Stimulated activated effector memory CD8-positive, alpha-beta T cell treated with anti-CD3 and anti-CD28 coated beads, Interleukin-12 subunit alpha, Interleukin-12 subunit beta, amount 100 ng/mL, for 72 hours (primary cell): ENCODE results near the gene RASA3.
A peak's percentile ranks its signal among the peaks of the same experiment; 100 is the strongest.

Experiments
- ATAC-seq: fragments of 150-1000 bp; cut with Tn5 transposase; 2 replicates; pipeline ENCODE4 v1.10.0; 2021
- DNase-seq, 2 donors: peaks; one replicate each; pipeline ENCODE4 v3.0.0; 2021 to 2022; ENCODE audit warnings: low spot score in 2 of 2
- H3K27ac Mint-ChIP-seq: one replicate; pipeline ENCODE4 v1.8.0; 2022; ENCODE audit warnings: mild to moderate bottlenecking, mixed read lengths
- H3K36me3 Mint-ChIP-seq: one replicate; pipeline ENCODE4 v1.8.0; 2022; ENCODE audit warnings: mild to moderate bottlenecking, mixed read lengths
- H3K4me1 Mint-ChIP-seq: one replicate; pipeline ENCODE4 v1.8.0; 2022; ENCODE audit warnings: mixed read lengths
- H3K4me3 Mint-ChIP-seq: one replicate; pipeline ENCODE4 v1.8.0; 2022; ENCODE audit warnings: mild to moderate bottlenecking, mixed read lengths
- H3K9me3 Mint-ChIP-seq: one replicate; pipeline ENCODE4 v1.8.0; 2022; ENCODE audit warnings: mixed read lengths

Gene RASA3

DNA sequence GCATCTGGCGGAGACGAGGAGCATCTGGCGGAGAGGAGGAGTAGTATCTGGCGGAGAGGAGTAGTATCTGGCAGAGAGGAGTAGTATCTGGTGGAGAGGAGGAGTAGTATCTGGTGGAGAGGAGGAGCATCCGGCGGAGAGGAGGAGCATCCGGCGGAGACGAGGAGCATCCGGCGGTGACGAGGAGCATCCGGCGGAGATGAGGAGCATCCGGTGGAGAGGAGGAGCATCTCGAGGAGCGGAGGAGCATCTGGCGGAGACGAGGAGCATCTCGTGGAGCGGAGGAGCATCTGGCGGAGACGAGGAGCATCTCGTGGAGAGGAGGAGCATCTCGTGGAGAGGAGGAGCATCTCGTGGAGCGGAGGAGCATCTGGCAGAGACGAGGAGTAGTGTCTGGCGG lies 177.2 kb downstream of the RASA3 start:
- no peak for ATAC-seq
- DNase-seq = no peak
- Mint-ChIP-seq H3K36me3 (peaks cover 6% of the 10 kb centered on the region), H3K9me3 (peaks cover 2% of the 10 kb centered on the region), H3K4me1 (peaks cover 18% of the 10 kb centered on the region), H3K4me3 (no peak overlapping the region), H3K27ac (peak overlapping the region; percentile 45)

DNA sequence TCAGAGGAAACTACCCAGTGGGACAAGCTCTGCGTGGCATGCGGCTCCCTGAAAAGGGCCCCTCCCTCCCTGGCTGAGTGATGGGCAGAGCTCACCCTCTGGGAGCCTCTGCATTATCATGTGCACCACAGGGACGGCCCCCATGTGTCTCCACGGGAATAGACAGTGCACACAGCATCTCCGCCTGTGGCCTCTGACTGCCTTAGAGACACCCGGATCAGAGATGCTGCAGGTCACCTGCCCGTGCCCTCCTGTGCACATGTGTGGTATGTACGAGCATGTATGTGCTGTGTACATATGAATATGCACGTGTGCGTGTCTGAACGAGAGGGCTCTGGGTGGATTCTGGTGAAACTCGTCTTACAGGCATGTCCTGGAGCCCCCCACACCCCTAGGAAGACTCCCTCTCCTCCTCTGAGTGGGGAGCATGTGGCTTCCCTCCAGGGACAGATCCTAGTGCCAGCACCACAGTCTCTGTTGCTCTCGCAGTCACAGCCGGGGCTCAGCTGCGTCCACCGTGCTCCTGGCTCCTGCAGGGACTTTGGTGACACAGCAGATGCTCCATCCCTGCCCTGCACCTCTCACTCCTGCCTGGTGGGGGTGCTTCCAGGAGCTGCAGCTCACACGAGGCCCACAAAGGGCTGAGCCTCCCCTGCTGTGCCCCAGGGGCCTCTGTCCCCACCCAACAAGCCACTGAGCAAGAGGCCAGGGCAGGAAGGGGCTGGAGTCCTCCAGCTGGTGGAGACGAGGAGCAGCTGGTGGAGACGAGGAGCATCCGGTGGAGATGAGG lies 178.2 kb downstream of the RASA3 start:
- H3K9me3 Mint-ChIP-seq = peaks cover 2% of the 10 kb centered on the region
- H3K4me1 Mint-ChIP-seq = peaks cover 15% of the 10 kb centered on the region
- peaks cover 6% of the 10 kb centered on the region for H3K36me3 Mint-ChIP-seq
- peak overlapping the region; percentile 45 for H3K27ac Mint-ChIP-seq
- DNase-seq = no peak
- ATAC-seq = no peak
- no peak overlapping the region for H3K4me3 Mint-ChIP-seq

DNA sequence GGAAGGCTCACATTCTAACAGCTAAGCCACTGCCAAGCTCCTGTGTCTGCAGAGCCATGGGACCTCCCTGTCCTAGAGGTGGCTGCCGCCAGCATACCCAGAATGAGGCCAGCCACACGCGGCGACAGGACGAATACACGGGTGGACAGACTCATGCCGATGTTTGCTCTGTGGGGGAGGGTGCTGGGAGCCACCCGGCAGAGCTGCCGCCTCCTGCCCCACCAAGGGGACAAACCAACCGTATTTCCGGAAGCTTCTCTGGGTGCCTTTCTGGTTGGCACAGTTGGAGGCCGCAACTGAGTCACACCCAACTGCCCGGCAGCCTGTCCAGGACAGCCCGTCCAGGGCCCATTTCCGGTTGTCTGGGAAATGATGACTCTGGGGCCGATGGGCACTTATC lies 178.9 kb downstream of the RASA3 start:
- ATAC-seq (no peak), DNase-seq (no peak)
- no peak overlapping the region for H3K27ac Mint-ChIP-seq
- H3K4me1 Mint-ChIP-seq = peaks cover 12% of the 10 kb centered on the region
- no peak overlapping the region for H3K4me3 Mint-ChIP-seq
- H3K36me3 Mint-ChIP-seq = peaks cover 6% of the 10 kb centered on the region
- peaks cover 2% of the 10 kb centered on the region for H3K9me3 Mint-ChIP-seq

DNA sequence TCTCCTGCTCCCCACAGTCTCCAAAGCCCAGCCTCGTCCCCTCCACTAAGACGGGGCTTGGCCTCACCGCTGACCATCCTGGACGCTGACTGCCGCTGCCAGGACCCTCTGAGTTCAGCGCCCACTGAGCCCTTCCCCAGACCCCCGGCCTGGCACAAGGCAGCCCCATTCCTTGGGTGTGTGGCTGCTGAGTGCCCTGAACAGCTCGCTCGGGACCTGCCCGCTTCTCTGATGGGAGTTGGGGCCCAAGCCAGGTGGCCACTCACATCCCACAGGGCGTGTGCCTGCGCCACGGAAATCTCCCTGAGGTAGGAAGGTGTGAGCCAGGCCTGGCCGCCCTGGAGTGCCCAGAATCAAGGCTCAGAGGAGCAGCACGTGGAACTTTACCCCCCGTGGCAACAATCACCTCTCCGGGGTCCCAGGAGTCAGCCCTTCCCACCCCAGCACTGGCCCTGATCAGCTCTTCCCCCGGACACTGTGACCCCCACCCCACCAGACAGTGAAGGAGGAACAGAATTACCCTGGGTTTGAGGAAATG lies 179.4 kb downstream of the RASA3 start:
- no peak overlapping the region for H3K4me3 Mint-ChIP-seq
- peaks cover 6% of the 10 kb centered on the region for H3K36me3 Mint-ChIP-seq
- no peak overlapping the region for H3K27ac Mint-ChIP-seq
- peaks cover 2% of the 10 kb centered on the region for H3K9me3 Mint-ChIP-seq
- DNase-seq = no peak
- H3K4me1 Mint-ChIP-seq = peaks cover 12% of the 10 kb centered on the region
- no peak for ATAC-seq

DNA sequence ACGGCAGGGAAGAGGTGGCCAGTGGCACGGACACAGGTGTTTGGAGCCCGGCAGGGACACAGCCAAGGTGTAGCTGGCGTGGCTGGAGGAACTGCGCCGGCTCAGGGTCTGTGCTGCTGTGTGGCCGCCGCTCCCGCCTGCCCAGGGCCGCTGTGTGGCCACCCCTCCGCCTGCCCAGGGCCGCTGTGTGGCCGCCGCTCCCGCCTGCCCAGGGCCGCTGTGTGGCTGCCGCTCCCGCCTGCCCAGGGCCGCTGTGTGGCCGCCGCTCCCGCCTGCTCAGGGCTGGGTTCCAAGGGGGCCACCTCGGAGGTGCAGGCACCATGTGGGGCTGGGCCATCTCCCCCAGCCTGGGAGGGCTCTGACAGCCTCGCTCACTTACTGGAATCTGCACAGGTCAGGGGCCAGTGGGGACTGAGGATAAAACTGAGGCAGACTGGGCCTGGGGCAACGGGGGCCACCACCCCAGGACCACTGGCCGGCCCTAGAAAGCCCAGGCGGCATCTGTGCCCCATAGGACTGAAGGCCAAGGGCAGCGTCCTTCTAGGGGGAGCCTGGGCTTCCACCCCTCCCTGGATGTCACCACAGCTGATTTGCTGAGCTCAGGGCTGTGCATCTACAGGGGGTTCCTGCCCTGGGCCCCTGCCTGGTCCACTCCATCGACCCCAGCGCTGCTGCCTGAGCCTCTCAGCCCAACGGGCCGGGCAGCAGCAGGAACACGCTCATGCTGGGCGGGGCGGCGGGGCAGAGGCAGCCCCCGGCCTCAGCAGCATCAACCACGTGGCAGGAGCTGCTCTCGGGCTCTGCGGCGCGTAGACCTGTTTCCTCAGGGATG lies 180.1 kb downstream of the RASA3 start:
- DNase-seq = no peak
- no peak for ATAC-seq
- Mint-ChIP-seq H3K4me1 (peaks cover 11% of the 10 kb centered on the region), H3K4me3 (no peak overlapping the region), H3K9me3 (peaks cover 2% of the 10 kb centered on the region), H3K36me3 (peaks cover 6% of the 10 kb centered on the region), H3K27ac (no peak overlapping the region)

DNA sequence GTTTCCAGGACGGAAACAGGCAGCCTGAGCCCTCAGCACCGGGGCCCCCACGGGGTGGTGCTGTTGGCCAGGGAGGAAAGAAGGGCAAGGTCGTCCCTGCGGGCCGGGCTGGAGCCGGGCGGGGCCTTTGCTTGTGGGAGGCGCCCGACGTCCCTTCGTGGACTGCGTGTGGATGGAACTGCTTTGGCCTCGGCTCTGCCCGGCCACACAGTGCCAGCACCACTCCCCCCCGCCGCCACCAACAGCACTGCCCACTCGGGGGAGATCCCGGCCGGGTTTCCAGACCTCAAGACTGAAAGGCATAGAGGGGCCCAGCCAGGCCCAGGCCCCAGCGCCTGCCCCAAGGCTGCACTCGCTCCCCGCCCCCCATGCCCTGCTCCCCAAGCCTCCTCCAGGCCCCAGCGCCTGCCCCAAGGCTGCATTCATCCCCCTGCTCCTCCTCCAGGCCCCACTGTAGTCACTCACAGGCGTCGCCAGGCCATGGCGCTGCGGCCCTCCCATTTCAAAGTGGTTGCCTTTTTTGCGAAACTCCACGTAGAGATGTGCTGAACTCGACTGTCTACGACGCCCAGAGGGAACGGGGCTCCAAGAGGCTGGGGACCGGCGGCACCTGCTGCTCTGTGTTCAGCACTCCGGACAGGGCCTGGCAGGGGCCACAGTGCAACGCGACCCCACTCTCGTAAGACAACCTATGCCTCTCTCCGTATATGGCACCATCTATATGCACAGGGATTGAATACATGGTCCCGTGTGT lies 181.0 kb downstream of the RASA3 start:
- H3K36me3 Mint-ChIP-seq = peaks cover 6% of the 10 kb centered on the region
- peak overlapping the region; percentile 23 for H3K27ac Mint-ChIP-seq
- no peak overlapping the region for H3K4me3 Mint-ChIP-seq
- H3K4me1 Mint-ChIP-seq = peaks cover 15% of the 10 kb centered on the region
- H3K9me3 Mint-ChIP-seq = peaks cover 2% of the 10 kb centered on the region
- peak; percentile 84 for ATAC-seq
- peak; percentile 21 to 70 for DNase-seq

DNA sequence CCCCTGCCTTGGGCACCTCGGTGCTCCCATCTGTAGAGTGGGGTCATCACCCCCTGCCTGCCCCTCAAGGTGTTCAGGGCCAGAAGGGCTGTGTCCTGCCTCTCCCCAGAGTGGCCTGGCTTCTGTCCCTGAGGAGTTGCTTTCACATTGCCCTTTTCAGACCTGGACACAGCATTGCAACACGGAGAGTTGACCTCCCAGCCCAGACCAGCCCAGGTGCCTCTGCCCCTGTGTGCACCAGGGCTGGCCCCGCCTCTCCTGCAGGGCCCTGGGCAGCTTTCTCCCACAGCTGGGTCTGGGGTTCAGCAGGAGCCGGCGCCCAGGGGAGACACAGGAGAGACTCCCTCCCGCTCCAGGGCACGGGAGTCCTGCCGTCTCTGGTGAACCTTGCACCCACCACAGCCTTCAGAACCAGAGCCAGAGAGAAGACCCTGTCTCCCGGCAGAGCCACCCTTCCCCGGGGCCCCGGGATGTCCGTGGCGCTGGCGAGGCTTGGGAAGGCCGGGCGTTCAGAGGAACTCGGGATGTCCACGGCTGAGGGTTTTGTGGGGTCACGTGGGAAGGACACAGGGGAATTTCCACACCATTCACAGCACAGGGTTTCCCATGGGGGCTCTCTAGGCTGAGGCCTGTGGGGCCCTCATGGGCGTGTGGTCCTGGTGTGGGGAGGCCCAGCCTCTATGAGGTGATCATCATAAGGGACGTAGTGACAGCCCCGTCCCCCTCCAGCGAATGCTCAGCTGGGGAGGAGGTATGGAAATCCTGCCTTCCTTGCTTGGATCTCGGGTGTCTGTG lies 181.8 kb downstream of the RASA3 start:
- peak; percentile 34 for ATAC-seq
- H3K27ac Mint-ChIP-seq = peak overlapping the region; percentile 23
- H3K36me3 Mint-ChIP-seq = no peaks in the 10 kb centered on the region
- peaks cover 18% of the 10 kb centered on the region for H3K4me1 Mint-ChIP-seq
- no peaks in the 10 kb centered on the region for H3K9me3 Mint-ChIP-seq
- H3K4me3 Mint-ChIP-seq = no peak overlapping the region
- DNase-seq = no peak

DNA sequence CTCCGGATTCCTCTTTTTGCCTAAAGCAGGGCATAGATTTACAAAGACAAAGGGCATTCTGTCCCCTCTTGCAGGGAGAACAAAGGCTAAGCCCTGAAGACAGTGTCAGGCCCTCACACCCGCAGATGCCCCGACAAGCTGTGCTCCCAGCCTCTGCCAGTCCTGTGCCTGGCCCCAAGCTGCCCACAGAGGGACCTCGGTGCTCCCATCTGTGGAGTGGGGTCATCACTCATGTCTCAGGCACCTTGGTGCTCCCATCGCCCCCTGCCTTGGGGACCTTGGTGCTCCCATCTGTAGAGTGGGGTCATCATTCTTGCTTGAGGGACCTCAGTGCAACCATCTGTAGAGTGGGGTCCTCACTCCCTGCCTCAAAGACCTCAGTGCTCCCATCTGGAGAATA lies 182.9 kb downstream of the RASA3 start:
- H3K27ac Mint-ChIP-seq = no peak overlapping the region
- no peaks in the 10 kb centered on the region for H3K9me3 Mint-ChIP-seq
- H3K4me1 Mint-ChIP-seq = peaks cover 18% of the 10 kb centered on the region
- H3K4me3 Mint-ChIP-seq = no peak overlapping the region
- ATAC-seq = no peak
- H3K36me3 Mint-ChIP-seq = peaks cover 6% of the 10 kb centered on the region
- DNase-seq = no peak

DNA sequence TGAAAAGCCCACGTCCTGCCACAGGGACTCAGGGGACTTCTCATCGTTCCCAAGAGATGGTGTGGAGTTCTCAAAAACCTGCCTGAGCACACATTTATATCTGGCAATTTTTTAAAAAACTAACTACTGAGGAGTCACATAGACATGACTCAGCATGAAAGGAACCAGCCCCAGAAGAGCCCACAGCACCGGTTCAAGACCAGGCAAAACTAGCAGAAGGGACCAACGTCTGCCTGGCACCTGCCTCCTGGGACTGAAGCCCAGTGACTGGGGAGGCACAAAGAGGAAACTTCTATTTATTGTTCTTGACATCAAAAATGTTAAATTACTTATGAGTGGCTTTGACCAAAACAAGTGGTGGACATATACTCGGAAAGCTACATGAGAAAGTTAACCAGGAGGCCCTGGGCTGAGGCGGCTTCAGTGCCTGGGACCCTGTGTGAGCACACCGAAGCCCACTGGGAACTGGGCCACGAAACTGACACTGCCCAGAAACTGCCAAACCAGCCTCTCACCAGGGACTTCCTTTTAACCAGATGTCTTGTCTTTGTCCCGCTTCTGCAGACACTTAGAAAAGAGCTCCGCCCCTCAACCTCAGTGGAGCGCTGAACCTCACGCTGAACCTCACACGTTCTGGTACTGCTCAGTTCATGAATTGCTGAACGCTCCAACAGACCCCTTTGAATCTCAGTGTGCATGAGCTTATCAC lies 184.2 kb downstream of the RASA3 start:
- ATAC-seq (no peak), DNase-seq (no peak)
- H3K27ac Mint-ChIP-seq = peak overlapping the region; percentile 73
- H3K9me3 Mint-ChIP-seq = no peaks in the 10 kb centered on the region
- H3K36me3 Mint-ChIP-seq = peaks cover 11% of the 10 kb centered on the region
- peaks cover 18% of the 10 kb centered on the region for H3K4me1 Mint-ChIP-seq
- no peak overlapping the region for H3K4me3 Mint-ChIP-seq

DNA sequence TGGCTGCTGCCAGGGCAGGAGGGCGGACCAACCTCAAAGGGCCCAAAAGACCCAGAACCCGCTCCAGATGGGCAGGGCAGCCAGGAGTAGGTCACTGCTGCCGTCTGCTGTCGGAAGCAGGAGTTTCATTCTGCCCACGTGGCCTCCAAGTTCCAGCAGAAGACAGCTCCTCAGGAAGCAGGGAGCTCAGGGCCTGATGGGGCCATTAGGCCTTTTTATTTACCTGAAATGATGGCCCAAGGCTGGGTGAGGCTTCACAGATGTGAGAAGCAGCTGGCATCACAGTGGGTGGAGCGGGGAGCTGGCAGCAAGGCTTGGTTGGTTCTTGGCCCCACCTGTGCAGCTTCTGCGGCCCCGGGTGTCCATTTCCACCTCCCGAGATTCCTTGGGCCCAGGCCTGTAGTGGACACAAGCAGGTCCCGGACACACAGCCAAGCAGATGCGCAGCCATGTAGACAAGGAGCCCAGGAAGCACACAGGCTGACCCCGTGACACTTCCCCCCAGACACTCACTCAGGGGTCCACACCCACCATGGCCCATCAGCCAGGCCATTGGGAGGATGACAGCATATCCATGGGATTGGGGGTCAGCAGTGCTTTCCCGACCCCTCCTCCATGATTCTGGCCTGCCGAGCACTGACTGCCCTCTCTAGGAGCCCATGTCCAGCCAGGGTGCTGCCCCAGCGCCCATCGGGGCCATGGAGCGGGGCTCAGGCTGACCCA lies 185.0 kb downstream of the RASA3 start:
- Mint-ChIP-seq H3K4me3 (no peak overlapping the region), H3K36me3 (peaks cover 11% of the 10 kb centered on the region), H3K4me1 (peaks cover 18% of the 10 kb centered on the region), H3K9me3 (no peaks in the 10 kb centered on the region), H3K27ac (peak overlapping the region; percentile 73)
- no peak for DNase-seq
- ATAC-seq = no peak

DNA sequence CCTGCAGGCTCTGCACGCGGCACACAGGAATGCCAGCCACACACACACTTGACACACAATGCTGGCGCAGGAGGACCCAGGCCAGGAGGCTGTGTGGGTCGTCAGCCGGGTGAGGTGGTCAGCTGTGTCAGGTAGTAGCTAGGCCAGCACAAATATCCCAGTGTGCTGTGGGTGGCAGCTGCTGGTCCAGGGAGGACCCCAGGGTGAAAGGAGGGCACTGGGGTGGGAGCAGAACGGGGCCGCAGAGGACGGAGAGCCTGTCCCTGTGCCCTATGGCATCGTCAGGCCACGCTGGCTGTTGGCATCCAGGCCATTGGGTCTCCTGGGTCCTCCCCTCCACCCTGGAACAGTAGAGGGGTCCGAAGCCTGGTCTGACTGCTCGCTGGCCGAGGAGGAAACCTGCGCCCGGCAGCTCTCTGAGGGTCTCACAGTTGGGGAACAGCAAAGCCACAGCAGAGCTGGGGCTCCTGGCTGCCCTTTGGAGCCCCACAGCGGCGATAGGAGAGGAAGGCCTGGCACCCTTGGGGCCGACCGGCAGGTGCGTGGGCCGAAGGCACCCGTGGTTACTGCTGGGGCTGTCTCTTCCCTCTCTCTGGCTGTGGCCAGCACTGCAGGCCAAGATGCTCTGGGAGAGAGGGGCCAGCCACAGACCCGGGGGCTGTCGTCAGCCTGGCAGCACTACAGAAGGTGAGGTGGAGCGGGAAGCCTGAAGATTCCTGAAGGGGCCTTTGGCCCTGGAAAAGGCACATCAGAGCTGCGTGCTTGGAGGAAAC lies 185.8 kb downstream of the RASA3 start:
- Mint-ChIP-seq H3K36me3 (peaks cover 16% of the 10 kb centered on the region), H3K9me3 (no peaks in the 10 kb centered on the region), H3K4me1 (peaks cover 18% of the 10 kb centered on the region), H3K27ac (peak overlapping the region; percentile 29), H3K4me3 (no peak overlapping the region)
- no peak for DNase-seq
- no peak for ATAC-seq

DNA sequence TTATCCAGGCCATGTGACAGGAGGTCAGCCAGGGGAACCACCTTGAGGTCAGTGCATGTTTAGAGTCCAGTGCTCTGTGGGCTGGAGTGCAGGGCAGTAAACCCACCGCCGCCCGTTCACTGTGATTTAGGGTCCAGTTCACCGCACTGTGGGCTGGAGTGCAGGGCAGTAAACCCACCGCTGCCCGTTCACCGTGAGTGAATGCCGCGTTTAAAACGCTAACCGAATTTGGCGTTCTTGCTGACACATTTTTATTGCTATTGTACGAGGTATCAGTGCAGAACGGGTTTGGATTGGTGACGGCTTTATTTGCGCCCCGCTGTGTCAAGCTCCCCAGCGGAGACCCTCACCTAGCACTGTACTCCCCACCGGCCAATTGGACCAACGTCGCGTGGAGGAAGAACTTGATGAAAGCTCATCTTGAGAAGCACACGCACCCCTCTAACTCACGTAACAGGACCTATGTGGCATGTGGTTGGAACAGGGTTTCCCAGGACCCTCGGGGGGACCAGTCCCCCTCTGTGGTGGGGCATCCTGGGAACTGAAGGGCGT lies 186.5 kb downstream of the RASA3 start:
- Mint-ChIP-seq H3K4me1 (peaks cover 18% of the 10 kb centered on the region), H3K4me3 (no peak overlapping the region), H3K9me3 (no peaks in the 10 kb centered on the region), H3K36me3 (peaks cover 16% of the 10 kb centered on the region), H3K27ac (no peak overlapping the region)
- ATAC-seq (no peak), DNase-seq (no peak)
